IMR-90 (cell line): ENCODE data around the gene UNK. TPM values are rescaled to one million over a fixed set of nuclear protein-coding genes. Genes with fewer than 3 reads are reported as not detected.
A peak's percentile ranks its signal among the peaks of the same experiment; 100 is the strongest.

Experiments
- ATAC-seq: fragments of 200-7000 bp; cut with Tn5 transposase; 2 replicates; pipeline ENCODE4 v1.9.1; 2020; ENCODE audit warnings: low read depth, mild to moderate bottlenecking, moderate library complexity
- BruUV-seq: library from RNA; stranded (reverse); fragments of 400-500 nt; replicated peaks from 2 replicates; lab custom pipeline; 2021; lab: Mats Ljungman, UMichigan
- CTCF ChIA-PET: fragments of 300-600 bp; formaldehyde crosslinking; extraction: SDS; loops from one replicate; lab custom pipeline; 2021; ENCODE audit warnings: antibody characterized with exemption; lab: Yijun Ruan, JAX
- POLR2A ChIA-PET: fragments of 300-600 bp; sonication (Branson Sonifier 250); formaldehyde crosslinking; loops from one replicate; lab custom pipeline; 2022; ENCODE audit warnings: antibody characterized with exemption; ENCODE audit not compliant: unreplicated experiment; lab: Charles Lee
- DNase-seq: peaks from one replicate; pipeline ENCODE4 v3.0.0; 2013
- H2AFZ ChIP-seq: replicated peaks from 2 replicates; pipeline ENCODE3; 2013; ENCODE audit warnings: low read length, mild to moderate bottlenecking; ENCODE audit not compliant: poor library complexity
- H2AK5ac ChIP-seq: 2 replicates; pipeline ENCODE4 v1.6.1; 2013; ENCODE audit warnings: low read depth, low read length, inconsistent platforms
- H2AK9ac ChIP-seq: replicated peaks from 2 replicates; pipeline ENCODE3; 2013; ENCODE audit warnings: mild to moderate bottlenecking, low read depth, low read length, moderate library complexity; ENCODE audit not compliant: poor library complexity
- H2BK120ac ChIP-seq: 2 replicates; pipeline ENCODE4 v1.6.1; 2013; ENCODE audit warnings: low read depth, low read length, inconsistent platforms
- H2BK15ac ChIP-seq: 3 replicates; pipeline ENCODE4 v1.6.1; 2013; ENCODE audit warnings: low read depth, low read length, inconsistent platforms
- H2BK20ac ChIP-seq: 2 replicates; pipeline ENCODE4 v1.6.1; 2013; ENCODE audit warnings: low read depth, mild to moderate bottlenecking, inconsistent platforms, low read length, moderate library complexity
- H2BK5ac ChIP-seq: 2 replicates; pipeline ENCODE4 v1.6.1; 2013; ENCODE audit warnings: mild to moderate bottlenecking, low read depth, low read length, inconsistent platforms; ENCODE audit not compliant: poor library complexity, severe bottlenecking
- H3K14ac ChIP-seq: replicated peaks from 2 replicates; pipeline ENCODE4 v1.6.1; 2013; ENCODE audit warnings: low read depth, low read length, inconsistent platforms
- H3K18ac ChIP-seq: 2 replicates; pipeline ENCODE4 v1.6.1; 2013; ENCODE audit warnings: low read depth, low read length, control low read depth
- H3K23ac ChIP-seq: 2 replicates; pipeline ENCODE4 v1.6.1; 2013; ENCODE audit warnings: low read depth, low read length, inconsistent platforms
- H3K27ac ChIP-seq: 2 replicates; pipeline ENCODE4 v1.5.1; 2013; ENCODE audit warnings: mild to moderate bottlenecking, control low read depth, low read length; ENCODE audit not compliant: insufficient read depth
- H3K27me3 ChIP-seq: 2 replicates; pipeline ENCODE4 v1.6.1; 2013; ENCODE audit warnings: low read length; ENCODE audit not compliant: control insufficient read depth, insufficient read depth
- H3K36me3 ChIP-seq: 2 replicates; pipeline ENCODE4 v1.6.1; 2013; ENCODE audit warnings: low read length, mixed read lengths; ENCODE audit not compliant: control insufficient read depth, insufficient read depth
- H3K4ac ChIP-seq: 2 replicates; pipeline ENCODE4 v1.6.1; 2013; ENCODE audit warnings: low read depth, low read length, inconsistent platforms
- H3K4me1 ChIP-seq: 2 replicates; pipeline ENCODE4 v1.6.1; 2013; ENCODE audit warnings: low read length, mixed read lengths; ENCODE audit not compliant: control insufficient read depth, insufficient read depth
- H3K4me2 ChIP-seq: 2 replicates; pipeline ENCODE4 v1.6.1; 2013; ENCODE audit warnings: low read depth, mild to moderate bottlenecking, control low read depth, low read length, moderate library complexity
- H3K4me3 ChIP-seq: 2 replicates; pipeline ENCODE4 v1.5.1; 2013; ENCODE audit warnings: low read depth, mild to moderate bottlenecking, control low read depth, low read length, moderate library complexity; ENCODE audit not compliant: insufficient read depth
- H3K56ac ChIP-seq: 2 replicates; pipeline ENCODE4 v1.6.1; 2013; ENCODE audit warnings: low read length, inconsistent platforms; ENCODE audit not compliant: insufficient read depth; ENCODE audit errors: extremely low read depth
- H3K79me1 ChIP-seq, 2 experiments: 2 replicates each; pipeline ENCODE4 v1.6.1; 2013; ENCODE audit warnings: low read length in 2 of 2, inconsistent platforms in 1 of 2, low read depth in 1 of 2
- H3K9ac ChIP-seq: 2 replicates; pipeline ENCODE4 v1.6.1; 2013; ENCODE audit warnings: low read depth, low read length, control low read depth
- H3K9me1 ChIP-seq: 2 replicates; pipeline ENCODE4 v1.6.1; 2013; ENCODE audit warnings: low read length, inconsistent platforms; ENCODE audit not compliant: insufficient read depth
- H3K9me3 ChIP-seq: 2 replicates; pipeline ENCODE4 v1.6.1; 2013; ENCODE audit warnings: low read length; ENCODE audit not compliant: control insufficient read depth, insufficient read depth
- H4K20me1 ChIP-seq: 2 replicates; pipeline ENCODE4 v1.6.1; 2013; ENCODE audit warnings: low read length, inconsistent platforms; ENCODE audit not compliant: insufficient read depth
- H4K5ac ChIP-seq: 2 replicates; pipeline ENCODE4 v1.6.1; 2013; ENCODE audit warnings: mild to moderate bottlenecking, low read depth, low read length, control low read depth
- H4K8ac ChIP-seq, 2 experiments: 2 replicates each; pipeline ENCODE4 v1.6.1; 2013; ENCODE audit warnings: low read depth in 2 of 2, low read length in 2 of 2, control low read depth in 1 of 2, inconsistent platforms in 1 of 2
- H4K91ac ChIP-seq: 2 replicates; pipeline ENCODE4 v1.6.1; 2013; ENCODE audit warnings: low read depth, low read length, inconsistent platforms; ENCODE audit not compliant: insufficient read depth
- BHLHE40 ChIP-seq: fragments of 150-350 bp; IDR thresholded peaks from 2 replicates; pipeline ENCODE4 v1.6.1; 2016; ENCODE audit warnings: mild to moderate bottlenecking, low read depth, low read length
- CEBPB ChIP-seq: IDR thresholded peaks from 2 replicates; pipeline ENCODE4 v1.6.1; 2012; ENCODE audit warnings: low read depth, low read length, improper control_type of control experiment
- CHD1 ChIP-seq: IDR thresholded peaks from 2 replicates; pipeline ENCODE4 v1.6.1; 2012; ENCODE audit warnings: low read depth, low read length, improper control_type of control experiment
- MXI1 ChIP-seq: IDR thresholded peaks from 2 replicates; pipeline ENCODE4 v1.6.1; 2012; ENCODE audit warnings: low read depth, mild to moderate bottlenecking, low read length, moderate library complexity, borderline replicate concordance
- RAD21 ChIP-seq: IDR thresholded peaks from 2 replicates; pipeline ENCODE4 v1.6.1; 2012; ENCODE audit warnings: low read length, improper control_type of control experiment
- RCOR1 ChIP-seq: IDR thresholded peaks from 2 replicates; pipeline ENCODE4 v1.6.1; 2012; ENCODE audit warnings: mild to moderate bottlenecking, low read length, improper control_type of control experiment; ENCODE audit not compliant: insufficient replicate concordance
- RFX5 ChIP-seq: IDR thresholded peaks from 2 replicates; pipeline ENCODE4 v1.8.0; 2012; ENCODE audit warnings: low read depth, mild to moderate bottlenecking, low read length, moderate library complexity
- SMC3 ChIP-seq: fragments of 150-350 bp; IDR thresholded peaks from 2 replicates; pipeline ENCODE4 v1.6.1; 2016; ENCODE audit warnings: low read depth, mild to moderate bottlenecking, antibody characterized with exemption, low read length, moderate library complexity
- WGBS, 2 experiments: methylation state at CpG; one replicate each; pipeline versions ENCODE4 v1.1.5 to v1.1.7; 2013; ENCODE audit warnings: missing lambda C conversion rate in 2 of 2; ENCODE audit not compliant: insufficient read length in 1 of 2; ENCODE audit errors: extremely low coverage in 2 of 2; 5-methylcytosine and 5-hydroxymethylcytosine counted together
- dilution Hi-C: fragments of 300-500 bp; cut with HindIII; formaldehyde crosslinking; loops from one replicate; pipeline ENCODE4 v1.14.3; 2018; ENCODE audit warnings: low sequenced_read_pairs; ENCODE audit not compliant: unreplicated experiment
- in situ Hi-C: fragments of 300-500 bp; cut with MboI; formaldehyde crosslinking; loops from 3 replicates; pipeline ENCODE4 v1.14.3; 2019; ENCODE audit warnings: low sequenced_read_pairs, inconsistent platforms, mixed read lengths
- intact Hi-C: fragments of 100-400 bp; cut with micrococcal nuclease; formaldehyde crosslinking; loops from 2 replicates; pipeline ENCODE4 v1.10.0; 2022
- polyA plus RNA-seq, 3 experiments: library from polyadenylated mRNA; depleted of rRNA; stranded (reverse); fragments of >200 nt; gene quantifications; 2 replicates each; pipeline ENCODE4 v1.2.3, GENCODE V29; 2012; ENCODE audit warnings: low replicate concordance in 1 of 3
- total RNA-seq: library from RNA; depleted of rRNA; stranded (reverse); fragments of >200 nt; gene quantifications from 2 replicates; pipeline ENCODE4 v1.2.3, GENCODE V29; 2012
- TF ChIP-seq, protein P1 (sequence below): conservative IDR thresholded peaks from 2 replicates; pipeline ENCODE4 v1.5.1; 2012; ENCODE audit warnings: mild to moderate bottlenecking, low read depth, low read length, improper control_type of control experiment
- TF ChIP-seq, protein P2 (sequence below): fragments of 150-350 bp; IDR thresholded peaks from 2 replicates; pipeline ENCODE4 v1.6.1; 2016; ENCODE audit warnings: low read depth, mild to moderate bottlenecking, low read length, moderate library complexity, borderline replicate concordance

Gene UNK
- total and polyA plus RNA-seq, 2 of the 4 experiments (the other 2 are of a cell fraction), result 15.4 to 17.3 TPM

DNA sequence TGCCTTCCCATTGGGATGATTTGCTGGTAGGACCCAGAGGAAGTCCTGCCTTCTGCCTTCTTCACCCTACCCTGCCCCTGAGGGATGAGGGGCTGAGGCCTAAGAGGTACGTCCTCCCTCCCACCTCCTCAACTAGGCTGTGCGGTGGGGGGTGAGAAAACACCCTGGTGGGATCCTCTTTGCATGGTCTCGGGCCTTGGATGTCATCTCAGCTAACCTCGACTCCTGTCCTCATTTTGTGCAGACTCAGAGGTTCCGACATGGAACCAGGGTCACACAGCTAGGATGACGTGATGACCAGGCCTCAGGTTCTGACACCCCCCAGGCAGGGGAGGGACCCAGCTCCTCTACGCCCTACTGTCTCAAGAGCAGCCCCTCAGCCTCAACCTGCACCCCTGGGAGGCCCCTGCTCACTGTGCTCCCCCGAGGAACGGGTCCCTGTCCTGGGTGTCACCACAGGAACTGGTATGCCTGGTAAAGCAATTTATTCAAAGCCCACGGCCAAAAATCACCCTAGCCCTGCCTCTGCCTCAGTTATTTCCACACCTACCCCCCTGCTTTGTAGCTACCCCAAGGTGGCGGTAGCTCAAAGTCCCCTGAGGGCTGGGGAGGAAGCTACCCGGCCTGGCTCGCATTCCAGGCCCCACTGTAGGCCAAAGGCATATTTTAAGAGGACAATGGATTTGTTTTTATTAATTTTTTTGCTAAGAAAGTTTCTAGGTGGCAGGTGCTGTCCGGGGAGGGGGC, 42.1 kb downstream of the UNK start (continued):
- no peak for TF ChIP-seq BHLHE40

DNA sequence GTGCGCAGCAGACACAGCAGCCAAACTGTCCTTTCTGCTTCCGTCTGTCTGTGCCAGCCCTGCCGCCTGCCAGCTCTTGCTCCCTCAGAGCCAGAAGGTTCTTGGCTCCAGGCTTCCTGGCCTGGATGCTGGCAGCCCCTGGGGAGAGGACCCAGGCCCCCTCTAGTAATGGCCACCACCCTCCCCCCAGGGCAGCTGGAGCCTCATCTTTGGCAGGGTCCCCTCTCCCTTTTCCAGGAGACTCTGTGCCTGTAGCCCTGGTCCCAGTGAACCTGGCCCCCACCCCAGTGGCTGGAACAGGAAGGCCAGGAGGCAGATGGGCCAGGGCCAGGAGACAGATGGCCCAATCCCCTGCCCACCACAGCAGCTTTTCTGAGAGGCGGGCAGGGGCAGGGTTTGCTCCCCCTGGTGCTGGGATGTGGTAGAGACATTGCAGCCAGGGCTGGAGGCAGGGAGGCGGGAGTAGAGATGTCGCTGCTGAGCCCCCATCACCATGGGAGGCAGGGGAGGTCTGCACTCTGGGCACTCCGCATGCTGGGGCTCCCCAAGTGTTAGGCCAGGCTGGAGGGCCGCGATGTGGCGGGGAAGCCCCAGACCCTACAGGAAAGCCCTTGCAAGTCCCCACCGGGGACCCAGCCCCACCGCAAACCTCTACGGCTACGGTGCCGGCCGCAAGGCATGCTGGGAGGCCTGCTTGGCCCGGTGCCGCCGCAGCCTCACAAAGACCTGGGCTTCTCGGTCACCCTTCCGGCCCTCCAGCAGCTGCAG, 42.9 kb downstream of the UNK start:
- DNase-seq (peak; percentile 41), ATAC-seq (peak; percentile 93)
- TF ChIP-seq MXI1, result no peak
- no peak for TF ChIP-seq RCOR1
- peak; percentile 67; the same call in 1 of the 2 replicates for TF ChIP-seq SMC3
- TF ChIP-seq, protein P1, sequence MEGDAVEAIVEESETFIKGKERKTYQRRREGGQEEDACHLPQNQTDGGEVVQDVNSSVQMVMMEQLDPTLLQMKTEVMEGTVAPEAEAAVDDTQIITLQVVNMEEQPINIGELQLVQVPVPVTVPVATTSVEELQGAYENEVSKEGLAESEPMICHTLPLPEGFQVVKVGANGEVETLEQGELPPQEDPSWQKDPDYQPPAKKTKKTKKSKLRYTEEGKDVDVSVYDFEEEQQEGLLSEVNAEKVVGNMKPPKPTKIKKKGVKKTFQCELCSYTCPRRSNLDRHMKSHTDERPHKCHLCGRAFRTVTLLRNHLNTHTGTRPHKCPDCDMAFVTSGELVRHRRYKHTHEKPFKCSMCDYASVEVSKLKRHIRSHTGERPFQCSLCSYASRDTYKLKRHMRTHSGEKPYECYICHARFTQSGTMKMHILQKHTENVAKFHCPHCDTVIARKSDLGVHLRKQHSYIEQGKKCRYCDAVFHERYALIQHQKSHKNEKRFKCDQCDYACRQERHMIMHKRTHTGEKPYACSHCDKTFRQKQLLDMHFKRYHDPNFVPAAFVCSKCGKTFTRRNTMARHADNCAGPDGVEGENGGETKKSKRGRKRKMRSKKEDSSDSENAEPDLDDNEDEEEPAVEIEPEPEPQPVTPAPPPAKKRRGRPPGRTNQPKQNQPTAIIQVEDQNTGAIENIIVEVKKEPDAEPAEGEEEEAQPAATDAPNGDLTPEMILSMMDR, result peak; percentile 67
- 0 out of 2 replicates have a peak, but pooled peaks have one; percentile 17 for TF ChIP-seq CEBPB
- TF ChIP-seq RFX5, result no peak
- TF ChIP-seq CHD1, result no peak
- TF ChIP-seq, protein P2, sequence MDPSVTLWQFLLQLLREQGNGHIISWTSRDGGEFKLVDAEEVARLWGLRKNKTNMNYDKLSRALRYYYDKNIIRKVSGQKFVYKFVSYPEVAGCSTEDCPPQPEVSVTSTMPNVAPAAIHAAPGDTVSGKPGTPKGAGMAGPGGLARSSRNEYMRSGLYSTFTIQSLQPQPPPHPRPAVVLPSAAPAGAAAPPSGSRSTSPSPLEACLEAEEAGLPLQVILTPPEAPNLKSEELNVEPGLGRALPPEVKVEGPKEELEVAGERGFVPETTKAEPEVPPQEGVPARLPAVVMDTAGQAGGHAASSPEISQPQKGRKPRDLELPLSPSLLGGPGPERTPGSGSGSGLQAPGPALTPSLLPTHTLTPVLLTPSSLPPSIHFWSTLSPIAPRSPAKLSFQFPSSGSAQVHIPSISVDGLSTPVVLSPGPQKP, result no peak
- peak; percentile 60 for TF ChIP-seq RAD21

More for the DNA sequence above, 42.9 kb downstream of the UNK start:
- Histone ChIP-seq H3K23ac (no peak overlapping the region), H2BK120ac (no peak overlapping the region), H4K20me1 (no peaks in the 10 kb centered on the region), H2BK20ac (no peak overlapping the region), H3K4me3 (no peak overlapping the region), H2BK15ac (no peak overlapping the region), H3K9ac (0 out of 2 replicates have a peak overlapping the region, but pooled peaks have one; percentile 10), H3K4me1 (peaks cover 3% of the 10 kb centered on the region), H4K8ac (peak overlapping the region; percentile 56 to 83; a peak in 2 of 4 replicates), H2AK5ac (no peak overlapping the region), H2AFZ (peak overlapping the region; percentile 92), H3K27me3 (no peaks in the 10 kb centered on the region), H3K18ac (no peak overlapping the region), H3K36me3 (peaks cover 18% of the 10 kb centered on the region; the same call in 1 of the 2 replicates), H3K4me2 (no peak overlapping the region), H3K4ac (0 out of 2 replicates have a peak overlapping the region, but pooled peaks have one; percentile 15), H3K14ac (no peak overlapping the region; the same call in 1 of the 2 replicates), H3K9me3 (no peaks in the 10 kb centered on the region), H3K9me1 (no peaks in the 10 kb centered on the region), H4K5ac (peak overlapping the region; percentile 65), H3K27ac (no peak overlapping the region), H4K91ac (peak overlapping the region; percentile 28; the same call in 1 of the 2 replicates), H2AK9ac (peak overlapping the region; percentile 21), H2BK5ac (no peak overlapping the region), H3K56ac (no peak overlapping the region), H3K79me1 (no peaks in the 10 kb centered on the region)
- POLR2A ChIA-PET, result interaction anchor here (0.8 to 1.2 kb wide), 2 partner anchors 12 to 47 kb away, joined by 3 to 4 read pairs; no protein-coding TSS in a partner anchor
- intact Hi-C loops (loop anchor here (5.0 kb wide), 1 partner anchor 45 kb away; the partner anchor contains the start of gene UNK), in situ Hi-C loops (no loop called here), dilution Hi-C loops (no loop called here)
- CTCF ChIA-PET, result interaction anchor here (0.7 to 1.4 kb wide), 5 partner anchors 13 to 114 kb away, joined by 3 to 4 read pairs (median 3); partner anchors contain the start of genes FBF1 and GALK1
- 43% methylated on average over 10 of the region's 21 CpGs; no CpG with 5 or more reads in 1 of the 2 experiments for WGBS, 2 experiments
- no TSS peak for BruUV-seq
